GM23338 (cell line): ENCODE results near the gene NTN1. TPM values are rescaled to one million over a fixed set of nuclear protein-coding genes. Genes with fewer than 3 reads are reported as not detected.

Experiments
- ATAC-seq: fragments of 200-7000 bp; cut with Tn5 transposase; 3 replicates; pipeline ENCODE4 v1.9.1; 2020
- DNase-seq: peaks from one replicate; pipeline ENCODE4 v3.0.0-alpha.2; 2015; ENCODE audit warnings: low spot score
- H2AFZ ChIP-seq: fragments of 200-600 bp; sonication (generic); 2 replicates; pipeline ENCODE4 v1.8.0; 2016; ENCODE audit warnings: antibody characterized with exemption, mild to moderate bottlenecking, moderate library complexity
- H3F3A ChIP-seq: fragments of 200-600 bp; sonication (generic); replicated peaks from 2 replicates; pipeline ENCODE4 v1.8.0; 2017; ENCODE audit warnings: antibody characterized with exemption, mixed run types, low read depth
- H3K27ac ChIP-seq: fragments of 200-600 bp; sonication (generic); 2 replicates; pipeline ENCODE4 v1.6.1; 2016; ENCODE audit warnings: low read depth
- H3K27me3 ChIP-seq: fragments of 200-600 bp; sonication (generic); 2 replicates; pipeline ENCODE4 v1.8.0; 2016; ENCODE audit warnings: mild to moderate bottlenecking, mixed run types, moderate library complexity; ENCODE audit not compliant: insufficient read depth
- H3K36me3 ChIP-seq: fragments of 200-600 bp; sonication (generic); 2 replicates; pipeline ENCODE4 v1.8.0; 2016; ENCODE audit warnings: mild to moderate bottlenecking; ENCODE audit not compliant: insufficient read depth
- H3K4me1 ChIP-seq: fragments of 200-600 bp; sonication (generic); 2 replicates; pipeline ENCODE4 v1.8.0; 2016; ENCODE audit warnings: mild to moderate bottlenecking, moderate library complexity; ENCODE audit not compliant: insufficient read depth
- H3K4me2 ChIP-seq: fragments of 200-600 bp; sonication (generic); 2 replicates; pipeline ENCODE4 v1.7.1; 2017; ENCODE audit warnings: mixed run types
- H3K4me3 ChIP-seq: fragments of 200-600 bp; sonication (generic); 2 replicates; pipeline ENCODE4 v1.6.1; 2016; ENCODE audit warnings: mixed run types
- H3K79me2 ChIP-seq: fragments of 200-600 bp; sonication (generic); replicated peaks from 2 replicates; pipeline ENCODE4 v1.8.0; 2017; ENCODE audit warnings: mild to moderate bottlenecking; ENCODE audit not compliant: insufficient read depth
- H3K9me2 ChIP-seq: fragments of 200-600 bp; sonication (generic); 2 replicates; pipeline ENCODE4 v1.8.0; 2017; ENCODE audit not compliant: insufficient read depth
- H4K20me1 ChIP-seq: fragments of 200-600 bp; sonication (generic); replicated peaks from 2 replicates; pipeline ENCODE4 v1.8.0; 2017; ENCODE audit warnings: mild to moderate bottlenecking; ENCODE audit not compliant: insufficient read depth
- H3K27ac Mint-ChIP-seq: 2 replicates; pipeline ENCODE4 v1.8.0; 2020; ENCODE audit warnings: inconsistent platforms, mild to moderate bottlenecking, moderate library complexity, mixed read lengths
- H3K27me3 Mint-ChIP-seq: 3 replicates; pipeline ENCODE4 v1.8.0; 2022; ENCODE audit warnings: low read depth, mild to moderate bottlenecking, moderate library complexity, mixed read lengths, inconsistent platforms; ENCODE audit not compliant: insufficient read depth, poor library complexity
- H3K36me3 Mint-ChIP-seq: 3 replicates; pipeline ENCODE4 v1.8.0; 2021; ENCODE audit warnings: low read depth, mild to moderate bottlenecking, inconsistent platforms, moderate library complexity, mixed read lengths
- H3K4me1 Mint-ChIP-seq: 3 replicates; pipeline ENCODE4 v1.8.0; 2020; ENCODE audit warnings: mild to moderate bottlenecking, inconsistent platforms, mixed read lengths
- H3K4me3 Mint-ChIP-seq: 3 replicates; pipeline ENCODE4 v1.8.0; 2021; ENCODE audit warnings: moderate library complexity, mild to moderate bottlenecking, inconsistent platforms, mixed read lengths
- H3K9me3 Mint-ChIP-seq: 3 replicates; pipeline ENCODE4 v1.8.0; 2020; ENCODE audit warnings: moderate library complexity, mild to moderate bottlenecking, inconsistent platforms, mixed read lengths
- CREB1 ChIP-seq: fragments of 250-450 bp; sonication (Bioruptor Pico); IDR thresholded peaks from 2 replicates; pipeline ENCODE4 v1.5.0; 2020; ENCODE audit warnings: low read depth, mild to moderate bottlenecking, moderate library complexity
- CTCF ChIP-seq, 2 experiments: fragments of 200-600 bp in 1 of 2; sonication (generic) in 1 of 2; conservative IDR thresholded peaks; 2 replicates each; pipeline versions ENCODE4 v1.5.1 to v1.6.1; 2016 to 2017; ENCODE audit warnings: antibody characterized with exemption in 2 of 2, low read depth in 2 of 2, mild to moderate bottlenecking in 2 of 2, moderate library complexity in 1 of 2
- ETS1 ChIP-seq: IDR thresholded peaks from 2 replicates; pipeline ENCODE4 v1.6.1; 2016; ENCODE audit warnings: antibody characterized with exemption
- EZH2 ChIP-seq: fragments of 200-600 bp; sonication (generic); IDR thresholded peaks from one replicate; pipeline ENCODE4 v1.8.0; 2017; ENCODE audit warnings: antibody characterized with exemption, mild to moderate bottlenecking, low read depth; ENCODE audit not compliant: unreplicated experiment
- EZH2phosphoT487 ChIP-seq: fragments of 200-600 bp; sonication (generic); IDR thresholded peaks from one replicate; pipeline ENCODE4 v1.8.1; 2018; ENCODE audit warnings: antibody characterized with exemption; ENCODE audit not compliant: unreplicated experiment
- JUNB ChIP-seq: IDR thresholded peaks from one replicate; pipeline ENCODE4 v1.6.1; 2016; ENCODE audit warnings: antibody characterized with exemption; ENCODE audit not compliant: unreplicated experiment
- NANOG ChIP-seq: IDR thresholded peaks from 2 replicates; pipeline ENCODE4 v1.6.1; 2016; ENCODE audit warnings: antibody characterized with exemption, borderline replicate concordance
- POLR2AphosphoS5 ChIP-seq: IDR thresholded peaks from 2 replicates; pipeline ENCODE4 v1.6.1; 2016; ENCODE audit warnings: antibody characterized with exemption, low read depth
- REST ChIP-seq: IDR thresholded peaks from one replicate; pipeline ENCODE4 v1.6.1; 2018; ENCODE audit warnings: antibody characterized with exemption; ENCODE audit not compliant: unreplicated experiment
- STAT1 ChIP-seq: IDR thresholded peaks from one replicate; pipeline ENCODE4 v1.6.1; 2016; ENCODE audit warnings: antibody characterized with exemption; ENCODE audit not compliant: unreplicated experiment
- ZNF114 ChIP-seq: fragments of 250-450 bp; sonication (Bioruptor Pico); IDR thresholded peaks from 2 replicates; pipeline ENCODE4 v1.5.0; 2020; ENCODE audit warnings: mild to moderate bottlenecking, moderate library complexity
- ZNF331 ChIP-seq: fragments of 250-450 bp; sonication (Bioruptor Pico); IDR thresholded peaks from 2 replicates; pipeline ENCODE4 v1.5.0; 2020; ENCODE audit warnings: low read depth, mild to moderate bottlenecking, moderate library complexity
- ZNF462 ChIP-seq: fragments of 250-450 bp; sonication (Bioruptor Pico); IDR thresholded peaks from 2 replicates; pipeline ENCODE4 v1.5.0; 2020; ENCODE audit warnings: mild to moderate bottlenecking, moderate library complexity
- polyA plus RNA-seq: library from polyadenylated mRNA; unstranded; fragments of >200 nt; fragmentation: Nextera tagmentation; extraction: Ambion mirVana; gene quantifications from 2 replicates; pipeline ENCODE4 v1.2.1, GENCODE V29; 2016
- total RNA-seq: library from RNA; depleted of rRNA; stranded (reverse); fragments of >200 nt; shearing (Covaris generic); gene quantifications from 2 replicates; pipeline ENCODE4 v1.2.3, GENCODE V29; 2014

Gene NTN1
- total and polyA plus RNA-seq, 2 experiments from 2014 or later: 0.57 to 2.6 TPM

GRCh38 chr17:9228408-9229159 is 207.3 kb downstream of the NTN1 start:
- Histone ChIP-seq H3K4me2 (no peak overlapping the region), H3K27me3 (no peaks in the 10 kb centered on the region), H3K36me3 (no peaks in the 10 kb centered on the region), H3K9me2 (no peaks in the 10 kb centered on the region), H3F3A (no peaks in the 10 kb centered on the region), H3K4me1 (no peaks in the 10 kb centered on the region; the same call in 1 of the 2 replicates), H2AFZ (no peak overlapping the region), H3K79me2 (no peaks in the 10 kb centered on the region), H3K4me3 (no peak overlapping the region), H3K27ac (no peak overlapping the region), H4K20me1 (no peaks in the 10 kb centered on the region)
- ATAC-seq (no peak), DNase-seq (no peak)
- Mint-ChIP-seq H3K36me3 (no peaks in the 10 kb centered on the region), H3K4me3 (no peak overlapping the region), H3K27me3 (peaks cover 11% of the 10 kb centered on the region), H3K4me1 (no peaks in the 10 kb centered on the region; the same call in 1 of the 3 replicates), H3K27ac (no peak overlapping the region), H3K9me3 (no peaks in the 10 kb centered on the region)
- TF ChIP-seq ZNF462 (CRISPR knock-in tag) (no peak), ZNF331 (no peak), EZH2 (no peak), CTCF (conservative IDR thresholded peaks at IDR 0.05; ENCODE audit: low read depth in 2 of 2) (no peak), STAT1 (no peak), JUNB (no peak), POLR2AphosphoS5 (no peak), CREB1 (CRISPR knock-in tag) (no peak), ZNF114 (no peak), EZH2phosphoT487 (no peak), REST (no peak), NANOG (no peak), ETS1 (no peak)
